IMR-90 (cell line): ENCODE measurements around the gene SLC6A15.

ENCODE experiments used
- CHD1 ChIP-seq: IDR thresholded peaks from 2 replicates; pipeline ENCODE4 v1.6.1; 2012; ENCODE audit warnings: low read depth, low read length, improper control_type of control experiment
- RFX5 ChIP-seq: IDR thresholded peaks from 2 replicates; pipeline ENCODE4 v1.8.0; 2012; ENCODE audit warnings: low read depth, mild to moderate bottlenecking, low read length, moderate library complexity
- TF ChIP-seq, protein P1 (sequence below): conservative IDR thresholded peaks from 2 replicates; pipeline ENCODE4 v1.5.1; 2012; ENCODE audit warnings: mild to moderate bottlenecking, low read depth, low read length, improper control_type of control experiment

DNA sequence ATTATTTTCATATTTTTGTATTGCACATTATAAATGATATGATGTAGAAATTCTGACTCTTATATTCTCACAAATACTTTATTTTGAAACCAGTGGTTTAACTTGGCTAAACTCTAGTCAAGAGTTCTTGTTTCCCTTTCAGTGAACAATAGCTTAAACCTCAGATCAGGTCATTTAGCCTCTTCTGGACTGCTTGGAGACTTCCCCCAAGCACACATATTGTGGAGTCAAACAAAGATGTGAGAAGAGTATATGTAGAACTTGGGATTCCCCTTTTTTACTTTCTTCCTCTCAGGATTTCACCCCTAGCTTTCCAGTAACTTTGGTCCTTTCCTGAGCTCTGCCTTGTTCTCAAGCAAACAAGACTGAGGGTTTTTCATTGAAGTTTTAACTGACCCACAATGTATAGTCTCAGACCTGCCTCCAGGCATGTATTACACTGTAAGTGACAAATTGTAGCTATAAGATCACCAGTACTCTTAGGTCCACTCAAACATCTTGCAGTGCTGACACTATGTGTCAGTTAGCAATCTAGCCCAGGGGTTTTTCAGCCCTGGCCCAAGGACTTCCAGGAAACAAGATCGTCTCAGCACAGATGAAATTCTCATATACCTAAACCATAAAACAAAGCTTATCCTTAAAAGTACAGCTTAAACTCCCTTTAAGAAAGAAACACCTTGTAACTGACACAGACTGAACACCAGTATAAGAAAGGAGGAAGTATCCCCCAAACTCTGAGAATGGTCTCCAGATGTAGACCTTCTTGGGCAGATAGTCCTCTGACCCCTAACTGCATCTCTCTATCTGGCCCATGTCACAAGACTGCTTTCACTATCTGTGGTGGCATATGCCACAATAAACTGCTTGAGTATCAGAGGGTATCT is 98.6 kb downstream of the SLC6A15 start:
- TF ChIP-seq, protein P1, sequence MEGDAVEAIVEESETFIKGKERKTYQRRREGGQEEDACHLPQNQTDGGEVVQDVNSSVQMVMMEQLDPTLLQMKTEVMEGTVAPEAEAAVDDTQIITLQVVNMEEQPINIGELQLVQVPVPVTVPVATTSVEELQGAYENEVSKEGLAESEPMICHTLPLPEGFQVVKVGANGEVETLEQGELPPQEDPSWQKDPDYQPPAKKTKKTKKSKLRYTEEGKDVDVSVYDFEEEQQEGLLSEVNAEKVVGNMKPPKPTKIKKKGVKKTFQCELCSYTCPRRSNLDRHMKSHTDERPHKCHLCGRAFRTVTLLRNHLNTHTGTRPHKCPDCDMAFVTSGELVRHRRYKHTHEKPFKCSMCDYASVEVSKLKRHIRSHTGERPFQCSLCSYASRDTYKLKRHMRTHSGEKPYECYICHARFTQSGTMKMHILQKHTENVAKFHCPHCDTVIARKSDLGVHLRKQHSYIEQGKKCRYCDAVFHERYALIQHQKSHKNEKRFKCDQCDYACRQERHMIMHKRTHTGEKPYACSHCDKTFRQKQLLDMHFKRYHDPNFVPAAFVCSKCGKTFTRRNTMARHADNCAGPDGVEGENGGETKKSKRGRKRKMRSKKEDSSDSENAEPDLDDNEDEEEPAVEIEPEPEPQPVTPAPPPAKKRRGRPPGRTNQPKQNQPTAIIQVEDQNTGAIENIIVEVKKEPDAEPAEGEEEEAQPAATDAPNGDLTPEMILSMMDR: no peak
- no peak for TF ChIP-seq RFX5
- TF ChIP-seq CHD1: no peak
